ENCODE data around the gene CNOT6.
"Not testable (repeated sequence)": the region's sequence is repeated elsewhere in the genome, so short reads cannot be mapped to it uniquely, and the experiment has no call there.

CNOT6 gene

DNA sequence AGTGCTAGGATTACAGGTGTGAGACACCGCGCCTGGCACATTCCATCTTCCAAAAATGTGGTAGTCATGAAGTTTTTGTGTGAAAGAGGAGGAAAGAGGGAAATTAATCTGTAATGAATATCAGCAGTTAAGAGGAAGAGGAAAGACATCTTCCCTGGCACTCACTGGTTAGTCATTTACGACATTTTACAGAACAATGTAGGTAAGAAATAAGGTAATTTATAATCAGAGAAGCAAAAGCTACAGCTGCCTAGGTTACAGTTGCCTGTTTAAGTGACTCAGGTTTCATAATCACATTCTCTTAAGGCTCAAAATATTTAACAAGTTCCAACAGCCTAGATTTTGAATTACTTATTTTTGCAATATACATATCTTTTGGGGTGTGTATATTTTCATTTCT is 26.9 kb downstream of the CNOT6 start:
- DNase-seq (ENCODE audit: low read depth): no peak

DNA sequence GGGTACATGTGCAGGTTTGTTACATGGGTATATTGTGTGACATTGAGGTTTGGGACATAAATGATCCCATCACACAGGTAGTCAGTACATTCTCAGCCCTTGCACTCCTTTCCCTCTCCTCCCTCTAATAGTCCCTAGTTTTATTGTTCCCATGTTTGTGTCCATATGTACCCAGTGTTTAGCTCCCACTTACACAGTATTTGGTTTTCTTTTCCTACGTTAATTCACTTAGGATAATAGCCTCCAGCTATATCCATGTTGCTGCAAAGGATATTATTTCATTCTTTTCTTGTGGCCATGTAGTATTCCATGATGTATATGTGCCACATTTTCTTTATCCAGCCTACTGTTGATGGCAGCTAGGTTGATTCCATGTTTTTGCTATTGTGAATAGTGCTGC is 27.4 kb downstream of the CNOT6 start:
- no peak for DNase-seq (ENCODE audit: low read depth)

DNA sequence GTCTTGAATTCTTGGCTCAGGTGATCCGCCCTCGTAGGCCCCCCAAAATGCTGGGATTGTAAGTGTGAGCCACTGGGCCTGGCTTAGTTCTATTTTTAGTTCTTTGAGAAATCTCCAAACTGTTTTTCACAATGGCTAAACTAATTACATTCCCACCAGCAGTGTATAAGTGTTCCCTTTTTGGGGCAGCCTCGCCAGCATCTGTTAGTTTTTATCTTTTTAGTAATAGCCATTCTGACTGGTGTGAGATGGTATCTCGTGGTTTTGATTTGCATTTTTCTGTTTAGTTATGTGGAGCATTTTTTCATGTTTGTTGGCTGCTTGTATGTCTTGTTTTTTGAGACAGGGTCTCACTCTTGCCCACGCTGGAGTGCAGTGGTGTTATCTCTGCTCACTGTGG is 28.2 kb downstream of the CNOT6 start:
- no peak for DNase-seq (ENCODE audit: low read depth)

DNA sequence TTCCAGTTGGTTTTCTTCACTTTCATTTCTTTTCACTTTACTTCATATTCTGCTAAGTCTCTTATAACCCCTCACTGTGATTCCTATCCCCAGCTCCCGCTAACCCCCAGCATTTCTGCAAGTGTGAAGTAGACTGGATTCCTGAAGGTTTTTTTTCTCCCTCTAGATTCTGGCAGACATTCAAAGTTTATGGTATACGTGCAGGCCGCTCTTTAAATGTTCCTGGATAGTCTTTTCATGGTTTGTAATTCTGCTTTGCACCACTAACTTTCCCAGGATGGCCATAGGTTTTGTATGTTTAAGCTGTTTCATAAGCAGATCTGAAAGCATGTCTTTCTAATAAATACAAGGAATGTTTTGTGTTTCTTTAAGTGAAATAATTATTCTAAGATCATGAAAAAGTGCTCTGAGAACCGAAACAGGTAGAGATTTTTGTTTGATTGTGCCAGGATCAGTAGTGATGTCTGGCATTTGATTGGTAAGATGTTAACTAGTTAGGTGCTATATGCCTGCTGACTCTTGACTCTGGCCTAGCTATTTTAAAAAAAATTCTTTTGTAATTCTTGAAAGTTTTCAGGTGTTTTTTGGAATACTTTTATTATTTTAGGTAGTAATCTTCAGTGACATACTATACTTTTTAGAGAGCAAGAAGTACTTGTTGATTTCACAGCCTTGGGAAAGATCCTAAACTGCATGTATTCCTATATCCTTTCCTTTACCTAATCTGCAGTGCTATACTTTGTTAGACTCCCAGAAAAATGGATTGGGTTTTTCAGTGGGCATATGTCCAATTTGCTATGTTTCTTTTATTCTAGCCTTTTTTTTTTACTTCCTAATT is 29.7 kb downstream of the CNOT6 start:
- no peak for DNase-seq (ENCODE audit: low read depth)

DNA sequence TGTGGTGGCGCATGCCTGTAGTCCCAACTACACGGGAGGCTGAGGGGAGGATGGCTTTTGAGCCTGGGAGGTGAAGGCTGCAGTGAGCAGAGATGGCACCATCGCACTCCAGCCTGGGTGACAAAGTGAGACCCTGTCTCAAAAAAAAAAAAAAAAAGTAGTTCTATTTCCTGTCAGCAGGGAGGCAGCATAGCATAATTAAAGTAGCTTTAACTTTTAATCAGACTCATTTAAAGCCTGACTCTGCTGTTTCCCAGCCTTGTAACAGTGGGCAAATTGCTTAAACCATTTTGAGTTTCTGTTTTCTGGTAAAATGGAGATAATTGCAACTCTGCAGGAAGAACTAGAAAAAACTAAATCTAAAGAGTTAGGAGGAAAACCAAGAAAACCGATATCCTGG is 31.2 kb downstream of the CNOT6 start:
- DNase-seq (ENCODE audit: low read depth): no peak

DNA sequence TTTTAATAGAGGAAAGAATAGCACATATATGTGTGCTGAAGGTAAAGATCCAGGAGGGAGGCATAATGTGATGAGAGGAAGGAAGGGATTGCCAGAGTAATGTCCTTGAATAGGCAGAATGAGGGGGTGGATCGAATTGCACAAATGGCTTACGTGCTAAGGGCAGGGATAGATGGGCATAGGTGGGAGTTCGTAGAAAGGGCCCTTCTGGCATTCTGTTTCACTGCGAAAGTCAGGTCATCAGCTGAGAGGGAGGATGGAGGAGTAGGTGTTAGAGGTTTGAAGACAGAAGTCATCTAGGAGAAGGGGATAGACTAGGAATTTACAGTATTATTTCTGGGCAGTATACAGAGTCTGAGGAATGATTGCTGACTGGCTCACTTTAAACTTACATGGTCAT is 32.1 kb downstream of the CNOT6 start:
- no peak for DNase-seq (ENCODE audit: low read depth)

DNA sequence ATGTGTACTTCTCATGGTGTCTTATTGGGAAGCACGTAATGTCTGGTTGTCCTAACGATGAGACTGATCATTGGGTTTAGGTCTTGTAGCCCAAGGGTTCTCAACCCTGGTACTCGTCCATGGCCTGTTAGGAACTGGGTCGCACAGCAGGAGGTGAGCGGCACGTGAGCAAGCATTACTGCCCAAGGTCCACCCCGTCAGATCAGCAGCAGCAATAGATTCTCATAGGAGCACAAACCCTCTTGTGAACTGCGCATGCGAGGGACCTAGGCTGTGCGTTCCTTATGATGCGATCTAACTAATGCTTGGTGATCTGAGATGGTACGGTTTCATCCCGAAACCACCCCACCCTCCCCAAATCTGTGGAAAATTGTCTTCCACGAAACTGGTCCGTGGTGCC is 33.5 kb downstream of the CNOT6 start:
- DNase-seq (ENCODE audit: low read depth): no peak

DNA sequence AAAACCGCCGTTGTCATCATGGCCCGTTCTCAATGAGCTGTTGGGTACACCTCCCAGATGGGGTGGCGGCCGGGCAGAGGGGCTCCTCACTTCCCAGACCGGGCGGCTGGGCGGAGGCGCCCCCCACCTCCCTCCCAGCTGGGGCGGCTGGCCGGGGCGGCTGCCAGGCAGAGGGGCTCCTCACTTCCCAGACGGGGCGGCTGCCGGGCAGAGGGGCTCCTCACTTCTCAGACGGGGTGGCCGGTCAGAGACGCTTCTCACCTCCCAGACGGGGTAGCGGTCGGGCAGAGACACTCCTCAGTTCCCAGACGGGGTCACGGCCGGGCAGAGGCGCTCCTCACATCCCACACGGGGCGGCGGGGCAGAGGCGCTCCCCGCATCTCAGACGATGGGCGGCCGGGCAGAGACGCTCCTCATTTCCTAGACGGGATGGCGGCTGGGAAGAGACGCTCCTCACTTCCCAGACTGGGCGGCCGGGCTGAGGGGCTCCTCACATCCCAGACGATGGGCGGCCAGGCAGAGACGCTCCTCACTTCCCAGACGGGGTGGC is 36.9 kb downstream of the CNOT6 start:
- DNase-seq (ENCODE audit: low read depth): not testable (repeated sequence)

DNA sequence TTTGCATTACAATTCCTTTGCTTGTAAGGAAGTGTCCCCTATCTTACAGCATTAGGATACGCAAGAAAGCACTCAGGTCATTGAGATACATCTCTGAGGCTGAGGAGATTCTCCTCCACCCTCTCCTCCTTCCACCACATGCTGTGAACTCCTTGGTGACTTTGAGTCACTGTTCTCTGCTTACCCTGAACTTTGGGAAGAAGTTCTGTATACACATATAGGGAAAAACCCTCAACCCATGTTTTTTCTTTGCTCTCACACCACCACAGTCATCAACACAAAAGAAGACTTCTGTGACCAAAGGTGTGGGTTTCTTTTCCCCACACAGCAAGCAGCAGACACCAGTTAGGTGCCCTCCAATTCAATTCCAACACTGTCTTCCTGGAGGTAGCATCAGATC is 38.1 kb downstream of the CNOT6 start:
- DNase-seq (ENCODE audit: low read depth): no peak

DNA sequence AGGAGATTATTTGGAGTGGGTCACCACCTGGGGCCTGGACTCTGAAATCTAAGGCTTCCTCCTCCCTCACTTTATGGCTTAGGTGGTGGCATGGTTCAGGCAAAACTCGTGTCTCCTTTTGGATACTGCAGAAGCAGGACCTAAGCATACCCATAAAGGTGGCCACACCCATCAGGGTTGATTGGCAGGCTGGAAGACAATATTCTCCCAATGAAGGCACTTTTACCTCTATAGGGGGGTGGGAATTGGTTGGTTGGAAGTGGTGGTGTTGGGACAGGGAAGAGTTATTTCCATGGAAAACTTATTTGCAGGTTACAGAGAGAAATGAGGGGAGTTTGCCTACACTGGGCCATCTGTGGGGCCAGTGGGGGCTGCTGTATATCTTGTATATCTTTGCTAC is 39.7 kb downstream of the CNOT6 start:
- no peak for DNase-seq (ENCODE audit: low read depth)

DNA sequence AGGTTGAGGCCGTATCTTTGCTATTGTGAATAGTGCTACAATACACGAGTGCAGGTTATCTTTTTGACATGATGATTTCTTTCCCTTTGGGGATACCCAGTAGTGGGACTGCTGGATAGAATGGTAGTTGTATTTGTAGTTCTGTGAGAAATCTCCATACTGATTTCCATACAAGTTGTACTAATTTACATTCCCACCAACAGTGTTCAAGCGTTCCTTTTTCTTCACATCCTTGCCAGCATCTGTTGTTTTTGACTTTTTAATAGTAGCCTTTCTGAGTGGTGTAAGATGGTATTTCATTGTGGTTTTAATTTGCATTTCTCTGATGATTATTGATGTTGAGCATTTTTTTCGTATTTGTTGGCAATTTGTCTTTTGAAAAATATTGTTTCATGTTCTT is 41.4 kb downstream of the CNOT6 start:
- no peak for DNase-seq (ENCODE audit: low read depth)

DNA sequence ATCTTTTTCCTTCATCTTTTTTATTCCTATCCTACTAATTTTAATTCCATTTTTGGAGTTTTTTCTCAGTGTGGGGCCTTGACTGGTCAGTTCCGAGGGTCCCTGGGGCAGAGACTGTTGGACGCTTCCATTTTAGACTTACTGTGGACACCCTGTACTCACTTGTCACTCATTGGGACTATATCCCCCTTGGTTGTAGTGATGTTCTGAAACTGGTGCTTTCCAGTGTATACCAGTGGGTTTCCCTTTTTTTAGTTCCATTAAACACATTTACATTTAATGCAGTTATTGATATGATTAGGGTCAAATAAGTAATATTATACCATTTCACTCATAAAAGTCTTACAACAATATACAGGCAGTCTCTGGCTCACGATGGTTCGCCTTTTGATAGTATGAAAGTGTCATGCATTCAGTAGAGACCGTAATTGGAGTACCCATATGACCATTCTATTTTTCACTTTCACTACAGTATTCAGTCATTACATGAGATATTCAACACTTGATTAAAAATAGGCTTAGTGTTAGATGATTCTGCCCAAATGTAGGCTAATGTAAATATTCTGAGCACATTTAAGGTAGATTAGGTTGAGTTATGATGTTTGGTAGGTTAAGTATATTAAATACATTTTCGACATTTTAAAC is 46.0 kb downstream of the CNOT6 start:
- no peak for DNase-seq (ENCODE audit: low read depth)

DNA sequence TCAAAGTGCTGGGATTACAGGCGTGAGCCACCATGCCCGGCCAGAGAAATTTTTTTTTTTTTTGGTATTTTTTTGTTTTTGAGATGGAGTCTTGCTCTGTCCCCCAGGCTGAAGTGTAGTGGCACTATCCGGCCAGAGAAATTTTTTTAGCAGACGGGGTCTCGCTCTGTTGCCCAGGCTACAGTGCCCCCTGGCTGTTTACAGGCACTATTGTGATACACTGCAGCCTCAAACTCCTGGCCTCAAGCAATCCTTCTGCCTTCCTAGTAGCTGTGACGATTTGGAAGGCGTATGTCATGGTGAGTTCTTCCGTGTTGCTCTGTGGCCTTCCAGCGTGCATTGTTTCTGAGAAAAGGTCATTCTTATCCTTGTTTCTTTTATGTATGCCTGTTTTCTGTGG is 47.5 kb downstream of the CNOT6 start:
- DNase-seq (ENCODE audit: low read depth): no peak

DNA sequence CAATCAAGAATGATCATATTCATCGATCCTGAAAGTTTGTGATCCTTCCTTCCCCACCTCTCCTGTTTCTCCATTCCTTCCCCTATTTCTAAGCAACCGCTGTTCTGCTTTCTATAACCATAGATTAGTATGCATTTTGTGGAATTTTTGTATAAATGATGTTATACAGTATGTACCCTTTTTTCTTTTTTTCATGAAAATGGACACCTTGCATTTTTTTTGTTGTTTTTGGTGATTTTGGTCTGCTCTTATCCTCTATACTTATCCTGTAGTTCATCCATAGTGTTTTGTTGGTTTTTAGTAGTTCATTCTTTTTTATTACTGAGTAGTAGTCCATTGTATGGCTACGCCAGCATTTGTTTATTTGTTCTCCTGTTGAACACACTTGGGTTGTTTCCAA is 51.1 kb downstream of the CNOT6 start:
- DNase-seq (ENCODE audit: low read depth): no peak

DNA sequence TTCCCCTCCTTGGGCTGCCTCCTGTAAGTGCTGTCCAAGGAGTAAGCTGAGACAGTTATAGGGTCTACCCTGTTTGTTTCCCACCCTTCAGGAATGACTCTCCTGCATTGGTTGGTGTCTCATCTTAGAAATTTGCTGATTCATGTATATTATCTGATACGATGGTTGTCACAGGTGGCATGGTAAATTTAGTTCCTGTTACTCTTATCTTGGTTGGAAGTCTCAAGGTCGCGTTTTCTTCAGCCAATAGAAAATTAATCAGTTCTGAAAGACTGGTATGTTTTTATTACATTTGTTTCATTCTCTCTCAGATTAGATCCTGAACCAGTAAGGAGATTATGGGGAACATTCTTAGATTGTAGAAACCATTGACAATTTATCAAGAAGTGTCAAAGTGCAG is 54.4 kb downstream of the CNOT6 start:
- DNase-seq (ENCODE audit: low read depth): no peak

DNA sequence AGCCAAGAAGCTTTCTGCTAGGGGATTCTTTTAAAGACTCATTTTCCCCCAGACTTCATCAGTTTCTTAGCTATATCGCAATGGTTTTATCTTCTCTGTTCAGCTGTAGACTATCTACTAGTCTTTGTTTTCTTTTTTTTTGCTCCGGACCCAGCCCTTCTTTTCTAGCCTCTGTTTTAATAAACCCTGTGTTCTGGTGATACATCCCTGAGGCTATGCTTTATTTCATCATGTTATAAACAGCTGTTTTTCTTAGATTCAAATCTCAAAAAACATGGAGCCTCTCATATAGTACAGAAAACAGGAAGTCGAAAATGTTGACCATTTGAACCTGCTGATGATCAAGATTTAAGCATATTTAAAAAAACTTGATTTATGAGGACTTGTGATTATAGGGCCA is 59.4 kb downstream of the CNOT6 start:
- no peak for DNase-seq (ENCODE audit: low read depth)

DNA sequence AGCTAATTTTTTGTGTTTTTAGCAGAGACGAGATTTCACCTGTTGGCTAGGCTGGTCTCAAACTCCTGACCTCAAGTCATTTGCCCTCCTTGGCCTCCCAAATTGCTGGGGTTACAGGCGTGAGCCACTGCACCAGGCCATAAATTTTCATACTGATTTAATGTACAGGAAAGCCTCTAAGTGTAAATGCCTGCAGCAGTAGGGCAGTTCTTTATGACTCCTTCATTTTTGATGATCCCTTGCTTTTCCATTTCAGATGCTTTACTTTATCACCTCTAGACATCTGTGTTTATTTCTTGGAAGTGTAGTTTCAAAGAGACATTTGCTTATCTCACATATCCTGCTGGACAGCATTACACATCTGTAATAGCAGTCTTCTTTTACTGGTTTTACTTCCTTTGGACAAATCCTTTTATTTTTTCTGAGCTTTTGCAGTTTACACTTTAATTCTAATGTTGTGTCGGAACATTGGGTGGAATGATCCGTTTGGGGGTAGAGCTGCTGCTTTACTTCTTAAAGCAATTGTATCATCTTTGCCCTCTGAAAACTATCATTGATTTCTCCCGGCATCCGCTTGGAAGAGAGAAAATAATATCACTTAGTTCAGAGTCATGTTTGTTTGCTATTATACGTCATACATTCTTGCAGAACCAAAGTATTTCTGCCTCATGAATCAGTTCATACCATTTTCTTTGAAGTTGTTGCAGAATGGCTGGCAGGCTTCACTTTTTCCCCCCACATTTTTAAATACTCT is 61.2 kb downstream of the CNOT6 start:
- DNase-seq (ENCODE audit: low read depth): no peak

DNA sequence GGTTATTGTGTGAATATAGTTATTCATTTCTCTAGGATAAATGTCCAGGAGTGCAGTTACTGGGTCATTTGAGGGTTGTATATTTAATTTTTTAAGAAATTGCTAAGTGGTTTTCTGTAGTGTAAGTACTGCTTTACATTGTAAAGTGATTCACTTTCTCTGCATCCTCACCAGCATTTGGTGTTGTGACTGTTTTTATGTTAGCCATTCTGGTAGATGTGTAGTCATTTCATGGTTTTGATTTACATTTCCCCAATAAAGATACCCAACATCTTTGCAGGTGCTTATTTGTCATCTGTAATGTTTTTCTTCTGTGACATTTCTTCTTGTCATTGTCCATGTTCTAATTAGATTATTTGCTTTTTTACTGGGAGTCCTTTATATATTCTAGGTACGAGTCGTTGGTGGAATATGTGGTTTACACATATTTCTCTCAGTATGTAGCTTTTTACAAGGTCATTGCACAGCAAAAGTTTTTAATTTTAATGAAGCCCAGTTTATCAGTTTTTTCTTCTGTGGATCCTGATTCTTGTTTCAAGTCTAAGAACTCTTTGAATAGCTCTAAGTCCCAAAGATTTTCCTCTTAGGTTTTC is 63.1 kb downstream of the CNOT6 start:
- DNase-seq (ENCODE audit: low read depth): no peak

DNA sequence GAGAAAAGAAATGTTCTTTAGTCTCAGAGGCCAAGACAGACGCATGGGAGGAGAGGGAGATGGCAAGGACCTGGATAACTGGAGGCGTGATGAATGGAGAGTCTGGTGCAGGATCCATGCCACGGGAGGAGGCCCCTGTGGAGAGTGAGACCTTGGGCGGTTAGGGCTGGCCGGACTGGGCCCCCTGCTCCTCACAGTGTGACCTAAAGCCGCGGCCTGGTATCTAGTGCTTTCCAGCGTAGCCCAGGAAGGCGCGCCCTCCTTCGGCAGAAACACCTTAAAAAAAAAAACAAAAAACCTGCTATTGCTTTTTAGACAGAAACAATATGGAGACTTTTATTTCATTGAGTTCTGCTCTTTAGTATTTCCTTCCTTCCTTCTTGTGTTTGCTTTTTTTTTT is 64.1 kb downstream of the CNOT6 start:
- no peak for DNase-seq (ENCODE audit: low read depth)

DNA sequence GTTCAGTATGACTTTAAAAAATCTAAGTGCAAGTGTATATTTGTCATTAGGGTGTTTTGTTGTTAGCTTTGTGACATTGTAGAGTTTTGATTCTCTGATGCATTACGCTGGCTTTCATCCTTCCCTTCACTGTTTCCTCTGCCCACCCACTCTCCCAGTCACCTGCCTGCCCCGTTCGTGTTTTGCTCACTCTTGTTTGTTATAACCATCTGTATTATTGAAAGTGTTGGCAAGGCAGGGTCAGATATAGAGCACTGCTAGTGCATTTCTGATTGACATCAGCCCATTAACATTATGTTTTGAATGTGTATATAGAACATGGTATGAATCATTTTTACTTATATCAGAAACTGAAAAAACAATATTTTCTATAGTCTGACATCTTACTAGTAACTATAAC is 69.8 kb downstream of the CNOT6 start:
- no peak for DNase-seq (ENCODE audit: low read depth)

DNA sequence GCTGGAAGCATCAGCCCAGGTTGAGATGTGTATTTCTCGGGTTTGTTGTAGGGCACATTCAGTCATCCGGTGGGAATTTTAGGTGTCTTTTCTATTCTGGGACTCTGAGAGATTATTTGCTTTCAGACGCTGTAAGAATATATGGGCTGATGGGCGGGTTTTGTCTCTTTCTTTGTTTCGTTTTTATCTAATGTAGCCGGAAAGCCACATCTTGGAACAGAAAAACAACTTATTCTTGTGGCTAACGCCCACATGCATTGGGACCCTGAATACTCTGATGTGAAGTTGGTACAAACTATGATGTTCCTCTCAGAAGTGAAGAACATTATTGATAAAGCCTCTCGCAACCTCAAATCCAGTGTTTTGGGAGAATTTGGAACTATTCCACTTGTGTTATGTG is 74.7 kb downstream of the CNOT6 start:
- DNase-seq (ENCODE audit: low read depth): no peak

DNA sequence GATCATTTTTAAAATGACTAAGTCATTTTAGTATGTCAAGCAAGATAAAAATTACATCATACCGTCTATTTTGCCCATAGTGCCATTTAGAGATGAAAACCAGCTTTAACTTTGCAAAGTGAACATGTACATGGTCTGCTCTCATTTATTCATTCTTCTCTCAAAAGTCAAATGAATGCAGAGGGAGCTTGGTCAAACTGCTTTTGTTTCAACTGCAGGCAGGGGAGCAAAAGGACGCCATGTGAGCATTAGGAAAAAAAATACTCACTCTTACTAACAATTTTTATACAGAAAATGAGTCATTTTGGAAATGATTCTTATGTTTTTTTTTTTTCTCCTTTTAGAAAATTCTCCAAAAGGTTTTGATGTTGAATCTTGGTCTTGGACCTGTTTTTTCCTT is 81.4 kb downstream of the CNOT6 start:
- no peak for DNase-seq (ENCODE audit: low read depth)

DNA sequence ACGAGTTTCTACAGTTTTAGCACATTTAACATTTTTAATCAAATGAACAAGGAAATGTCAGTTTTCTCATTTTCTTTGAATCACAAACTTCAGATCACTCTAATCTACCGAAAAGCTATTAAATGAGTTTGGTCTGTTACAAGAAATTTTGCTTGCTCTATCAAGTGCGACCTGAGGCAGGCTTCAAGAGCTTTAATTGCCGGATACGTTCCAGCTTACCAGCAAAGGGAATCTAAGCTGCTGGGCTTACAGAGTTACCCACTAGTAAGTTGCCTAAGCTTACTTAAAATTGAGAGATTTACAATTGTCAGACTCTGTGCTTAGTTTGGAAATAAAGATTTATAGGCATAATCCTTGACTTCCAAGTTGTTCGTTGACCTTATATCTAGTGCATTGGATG is 86.5 kb downstream of the CNOT6 start:
- no peak for DNase-seq (ENCODE audit: low read depth)
